IMR-90 (cell line): ENCODE measurements around the gene CEL. TPM values are rescaled to one million over a fixed set of nuclear protein-coding genes. Genes with fewer than 3 reads are reported as not detected.

Source experiments
- ATAC-seq: fragments of 200-7000 bp; cut with Tn5 transposase; 2 replicates; pipeline ENCODE4 v1.9.1; 2020; ENCODE audit warnings: low read depth, mild to moderate bottlenecking, moderate library complexity
- BruUV-seq: library from RNA; stranded (reverse); fragments of 400-500 nt; replicated peaks from 2 replicates; lab custom pipeline; 2021; lab: Mats Ljungman, UMichigan
- CTCF ChIA-PET: fragments of 300-600 bp; formaldehyde crosslinking; extraction: SDS; loops from one replicate; lab custom pipeline; 2021; ENCODE audit warnings: antibody characterized with exemption; lab: Yijun Ruan, JAX
- POLR2A ChIA-PET: fragments of 300-600 bp; sonication (Branson Sonifier 250); formaldehyde crosslinking; loops from one replicate; lab custom pipeline; 2022; ENCODE audit warnings: antibody characterized with exemption; ENCODE audit not compliant: unreplicated experiment; lab: Charles Lee
- DNase-seq: peaks from one replicate; pipeline ENCODE4 v3.0.0; 2013
- H2AFZ ChIP-seq: replicated peaks from 2 replicates; pipeline ENCODE3; 2013; ENCODE audit warnings: low read length, mild to moderate bottlenecking; ENCODE audit not compliant: poor library complexity
- H2AK5ac ChIP-seq: 2 replicates; pipeline ENCODE4 v1.6.1; 2013; ENCODE audit warnings: low read depth, low read length, inconsistent platforms
- H2AK9ac ChIP-seq: replicated peaks from 2 replicates; pipeline ENCODE3; 2013; ENCODE audit warnings: mild to moderate bottlenecking, low read depth, low read length, moderate library complexity; ENCODE audit not compliant: poor library complexity
- H2BK120ac ChIP-seq: 2 replicates; pipeline ENCODE4 v1.6.1; 2013; ENCODE audit warnings: low read depth, low read length, inconsistent platforms
- H2BK15ac ChIP-seq: 3 replicates; pipeline ENCODE4 v1.6.1; 2013; ENCODE audit warnings: low read depth, low read length, inconsistent platforms
- H2BK20ac ChIP-seq: 2 replicates; pipeline ENCODE4 v1.6.1; 2013; ENCODE audit warnings: low read depth, mild to moderate bottlenecking, inconsistent platforms, low read length, moderate library complexity
- H2BK5ac ChIP-seq: 2 replicates; pipeline ENCODE4 v1.6.1; 2013; ENCODE audit warnings: mild to moderate bottlenecking, low read depth, low read length, inconsistent platforms; ENCODE audit not compliant: poor library complexity, severe bottlenecking
- H3K14ac ChIP-seq: replicated peaks from 2 replicates; pipeline ENCODE4 v1.6.1; 2013; ENCODE audit warnings: low read depth, low read length, inconsistent platforms
- H3K18ac ChIP-seq: 2 replicates; pipeline ENCODE4 v1.6.1; 2013; ENCODE audit warnings: low read depth, low read length, control low read depth
- H3K23ac ChIP-seq: 2 replicates; pipeline ENCODE4 v1.6.1; 2013; ENCODE audit warnings: low read depth, low read length, inconsistent platforms
- H3K27ac ChIP-seq: 2 replicates; pipeline ENCODE4 v1.5.1; 2013; ENCODE audit warnings: mild to moderate bottlenecking, control low read depth, low read length; ENCODE audit not compliant: insufficient read depth
- H3K27me3 ChIP-seq: 2 replicates; pipeline ENCODE4 v1.6.1; 2013; ENCODE audit warnings: low read length; ENCODE audit not compliant: control insufficient read depth, insufficient read depth
- H3K36me3 ChIP-seq: 2 replicates; pipeline ENCODE4 v1.6.1; 2013; ENCODE audit warnings: low read length, mixed read lengths; ENCODE audit not compliant: control insufficient read depth, insufficient read depth
- H3K4ac ChIP-seq: 2 replicates; pipeline ENCODE4 v1.6.1; 2013; ENCODE audit warnings: low read depth, low read length, inconsistent platforms
- H3K4me1 ChIP-seq: 2 replicates; pipeline ENCODE4 v1.6.1; 2013; ENCODE audit warnings: low read length, mixed read lengths; ENCODE audit not compliant: control insufficient read depth, insufficient read depth
- H3K4me2 ChIP-seq: 2 replicates; pipeline ENCODE4 v1.6.1; 2013; ENCODE audit warnings: low read depth, mild to moderate bottlenecking, control low read depth, low read length, moderate library complexity
- H3K4me3 ChIP-seq: 2 replicates; pipeline ENCODE4 v1.5.1; 2013; ENCODE audit warnings: low read depth, mild to moderate bottlenecking, control low read depth, low read length, moderate library complexity; ENCODE audit not compliant: insufficient read depth
- H3K56ac ChIP-seq: 2 replicates; pipeline ENCODE4 v1.6.1; 2013; ENCODE audit warnings: low read length, inconsistent platforms; ENCODE audit not compliant: insufficient read depth; ENCODE audit errors: extremely low read depth
- H3K79me1 ChIP-seq, 2 experiments: 2 replicates each; pipeline ENCODE4 v1.6.1; 2013; ENCODE audit warnings: low read length in 2 of 2, inconsistent platforms in 1 of 2, low read depth in 1 of 2
- H3K9ac ChIP-seq: 2 replicates; pipeline ENCODE4 v1.6.1; 2013; ENCODE audit warnings: low read depth, low read length, control low read depth
- H3K9me1 ChIP-seq: 2 replicates; pipeline ENCODE4 v1.6.1; 2013; ENCODE audit warnings: low read length, inconsistent platforms; ENCODE audit not compliant: insufficient read depth
- H3K9me3 ChIP-seq: 2 replicates; pipeline ENCODE4 v1.6.1; 2013; ENCODE audit warnings: low read length; ENCODE audit not compliant: control insufficient read depth, insufficient read depth
- H4K20me1 ChIP-seq: 2 replicates; pipeline ENCODE4 v1.6.1; 2013; ENCODE audit warnings: low read length, inconsistent platforms; ENCODE audit not compliant: insufficient read depth
- H4K5ac ChIP-seq: 2 replicates; pipeline ENCODE4 v1.6.1; 2013; ENCODE audit warnings: mild to moderate bottlenecking, low read depth, low read length, control low read depth
- H4K8ac ChIP-seq, 2 experiments: 2 replicates each; pipeline ENCODE4 v1.6.1; 2013; ENCODE audit warnings: low read depth in 2 of 2, low read length in 2 of 2, control low read depth in 1 of 2, inconsistent platforms in 1 of 2
- H4K91ac ChIP-seq: 2 replicates; pipeline ENCODE4 v1.6.1; 2013; ENCODE audit warnings: low read depth, low read length, inconsistent platforms; ENCODE audit not compliant: insufficient read depth
- SMC3 ChIP-seq: fragments of 150-350 bp; IDR thresholded peaks from 2 replicates; pipeline ENCODE4 v1.6.1; 2016; ENCODE audit warnings: low read depth, mild to moderate bottlenecking, antibody characterized with exemption, low read length, moderate library complexity
- WGBS, 2 experiments: methylation state at CpG; one replicate each; pipeline versions ENCODE4 v1.1.5 to v1.1.7; 2013; ENCODE audit warnings: missing lambda C conversion rate in 2 of 2; ENCODE audit not compliant: insufficient read length in 1 of 2; ENCODE audit errors: extremely low coverage in 2 of 2; 5-methylcytosine and 5-hydroxymethylcytosine counted together
- dilution Hi-C: fragments of 300-500 bp; cut with HindIII; formaldehyde crosslinking; loops from one replicate; pipeline ENCODE4 v1.14.3; 2018; ENCODE audit warnings: low sequenced_read_pairs; ENCODE audit not compliant: unreplicated experiment
- in situ Hi-C: fragments of 300-500 bp; cut with MboI; formaldehyde crosslinking; loops from 3 replicates; pipeline ENCODE4 v1.14.3; 2019; ENCODE audit warnings: low sequenced_read_pairs, inconsistent platforms, mixed read lengths
- intact Hi-C: fragments of 100-400 bp; cut with micrococcal nuclease; formaldehyde crosslinking; loops from 2 replicates; pipeline ENCODE4 v1.10.0; 2022
- polyA plus RNA-seq, 3 experiments: library from polyadenylated mRNA; depleted of rRNA; stranded (reverse); fragments of >200 nt; gene quantifications; 2 replicates each; pipeline ENCODE4 v1.2.3, GENCODE V29; 2012; ENCODE audit warnings: low replicate concordance in 1 of 3
- total RNA-seq: library from RNA; depleted of rRNA; stranded (reverse); fragments of >200 nt; gene quantifications from 2 replicates; pipeline ENCODE4 v1.2.3, GENCODE V29; 2012
- TF ChIP-seq, protein P1 (sequence below): fragments of 150-350 bp; IDR thresholded peaks from 2 replicates; pipeline ENCODE4 v1.6.1; 2017; ENCODE audit warnings: mild to moderate bottlenecking, antibody characterized with exemption, low read length, low read depth

Gene CEL
- total and polyA plus RNA-seq, 2 of the 4 experiments (the other 2 are of a cell fraction) = under 0.01 to 0.75 TPM

DNA sequence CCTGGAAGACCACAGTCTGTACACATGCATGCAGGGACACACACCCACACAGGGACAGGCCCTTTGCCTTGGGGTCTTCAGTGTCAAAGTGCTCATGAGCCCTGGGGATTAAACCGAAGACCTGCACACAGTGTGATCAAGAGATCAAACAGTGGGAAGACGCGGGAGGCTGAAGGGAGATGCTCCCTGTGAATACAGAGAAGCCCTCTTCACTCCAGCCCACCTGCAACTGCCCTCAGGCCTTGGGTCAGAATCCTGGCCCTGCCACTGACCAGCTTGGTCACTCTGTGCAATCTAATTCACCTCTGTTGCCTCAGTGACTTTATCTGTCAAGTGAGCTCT, 56.4 kb downstream of the CEL start:
- DNase-seq = no peak
- no peak overlapping the region for H3K18ac ChIP-seq
- intact Hi-C loops (no loop called here), in situ Hi-C loops (no loop called here), dilution Hi-C loops (no loop called here)
- H4K8ac ChIP-seq = no peak overlapping the region
- H3K4me2 ChIP-seq = no peak overlapping the region
- ATAC-seq = no peak
- no peak overlapping the region for H4K5ac ChIP-seq
- H4K20me1 ChIP-seq = peaks cover 70% of the 10 kb centered on the region
- H3K36me3 ChIP-seq = no peaks in the 10 kb centered on the region
- POLR2A ChIA-PET = interaction anchor here (0.6 kb wide), 1 partner anchor 125 kb away, joined by 4 read pairs; no protein-coding TSS in a partner anchor
- H2BK120ac ChIP-seq = no peak overlapping the region
- no peaks in the 10 kb centered on the region for H3K27me3 ChIP-seq
- peaks cover 29 to 76% of the 10 kb centered on the region in 2 experiments for H3K79me1 ChIP-seq
- H2BK5ac ChIP-seq = no peak overlapping the region
- no peak overlapping the region for H3K27ac ChIP-seq
- H3K14ac ChIP-seq = no peak overlapping the region
- H4K91ac ChIP-seq = no peak overlapping the region
- no peak overlapping the region for H3K4me3 ChIP-seq
- no peak overlapping the region for H3K9ac ChIP-seq
- no peak overlapping the region for H3K23ac ChIP-seq
- no CpG with 5 or more reads among the region's 3 CpGs for WGBS, 2 experiments
- TF ChIP-seq, protein P1, sequence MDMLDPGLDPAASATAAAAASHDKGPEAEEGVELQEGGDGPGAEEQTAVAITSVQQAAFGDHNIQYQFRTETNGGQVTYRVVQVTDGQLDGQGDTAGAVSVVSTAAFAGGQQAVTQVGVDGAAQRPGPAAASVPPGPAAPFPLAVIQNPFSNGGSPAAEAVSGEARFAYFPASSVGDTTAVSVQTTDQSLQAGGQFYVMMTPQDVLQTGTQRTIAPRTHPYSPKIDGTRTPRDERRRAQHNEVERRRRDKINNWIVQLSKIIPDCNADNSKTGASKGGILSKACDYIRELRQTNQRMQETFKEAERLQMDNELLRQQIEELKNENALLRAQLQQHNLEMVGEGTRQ = no peak
- TF ChIP-seq SMC3 = no peak
- peaks cover 35% of the 10 kb centered on the region for H3K4me1 ChIP-seq
- CTCF ChIA-PET = interaction anchor here (0.5 to 0.7 kb wide), 2 partner anchors 17 to 330 kb away, joined by 3 to 4 read pairs; no protein-coding TSS in a partner anchor
- H2AK5ac ChIP-seq = no peak overlapping the region
- no peak overlapping the region for H2AK9ac ChIP-seq
- BruUV-seq = no TSS peak
- no peak overlapping the region for H2BK15ac ChIP-seq
- no peak overlapping the region for H2BK20ac ChIP-seq
- peaks cover 34% of the 10 kb centered on the region for H3K9me1 ChIP-seq
- no peak overlapping the region for H2AFZ ChIP-seq
- H3K56ac ChIP-seq = no peak overlapping the region
- H3K4ac ChIP-seq = no peak overlapping the region
- H3K9me3 ChIP-seq = no peaks in the 10 kb centered on the region
